ENCODE data around the gene CLEC4A.

GRCh38 chr12:8143261-8143660 lies 19.8 kb downstream of the CLEC4A start:
- TF ChIP-seq CTCF (IDR thresholded peaks at IDR 0.05 in 8 of 11, conservative IDR thresholded peaks at IDR 0.05 in 3 of 11) (no peak), POLR2AphosphoS5 (IDR thresholded peaks at IDR 0.05) (no peak), POLR2A (IDR thresholded peaks at IDR 0.05) (no peak)

Data from spleen (tissue), 7 donors.